Measurements from ENCODE around the gene ZP3. TPM values are rescaled to one million over a fixed set of nuclear protein-coding genes. Genes with fewer than 3 reads are reported as not detected.
A peak's percentile ranks its signal among the peaks of the same experiment; 100 is the strongest.
"Not testable (repeated sequence)": the region's sequence is repeated elsewhere in the genome, so short reads cannot be mapped to it uniquely, and the experiment has no call there.

ZP3 gene
- total RNA-seq, 1 experiment from 2014 or later, result 5.4 TPM

DNA sequence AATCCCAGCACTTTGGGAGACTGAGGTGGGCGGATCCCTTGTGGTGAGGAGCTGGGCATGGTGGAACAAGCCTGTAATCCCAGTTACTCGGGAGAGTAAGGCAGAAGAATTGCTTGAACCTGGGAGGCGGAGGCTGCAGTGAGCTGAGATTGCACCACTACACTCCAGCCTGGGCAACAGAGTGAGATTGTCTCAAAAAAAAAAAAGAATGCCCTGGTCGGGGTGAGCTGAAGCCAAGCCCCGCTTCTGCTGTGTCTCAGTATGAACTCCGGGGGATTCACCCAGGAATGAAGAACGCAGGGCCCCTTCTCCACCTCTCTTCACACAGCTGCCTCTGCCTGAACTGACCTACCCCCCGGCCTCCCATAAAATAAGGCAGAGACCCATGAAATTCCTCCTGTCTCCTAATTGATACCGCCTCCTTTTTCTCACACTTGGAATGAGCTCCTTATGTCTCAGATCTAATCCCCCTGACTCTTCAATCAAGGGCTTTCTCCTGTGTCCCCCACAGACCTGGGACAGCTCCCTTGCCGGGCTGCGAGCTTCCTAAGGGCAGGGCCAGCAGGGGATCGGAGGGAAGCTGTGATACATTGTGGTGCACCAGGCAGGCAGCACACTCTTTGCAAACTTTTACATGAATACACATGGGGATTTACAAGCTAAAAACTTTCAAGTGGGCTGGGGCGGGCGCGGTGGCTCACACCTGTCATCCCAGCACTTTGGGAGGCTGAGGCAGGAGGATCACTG lies 911 bp upstream of the ZP3 start:
- no TSS peak for BruUV-seq (replicated peaks)
- CTCF ChIA-PET, result interaction anchor here (0.6 kb wide), 1 partner anchor 689 kb away, joined by 5 read pairs; no protein-coding TSS in a partner anchor
- no peak overlapping the region for H3K4me3 Mint-ChIP-seq (ENCODE audit: low read depth, unreplicated experiment)
- H3K4me1 Mint-ChIP-seq (ENCODE audit: low read depth, unreplicated experiment), result peaks cover 29% of the 10 kb centered on the region
- intact Hi-C loops (cut with micrococcal nuclease; ENCODE audit: unreplicated experiment), result no loop called here
- H3K9me3 Mint-ChIP-seq (ENCODE audit: low read depth, unreplicated experiment), result no peaks in the 10 kb centered on the region
- TF ChIP-seq, protein P1, sequence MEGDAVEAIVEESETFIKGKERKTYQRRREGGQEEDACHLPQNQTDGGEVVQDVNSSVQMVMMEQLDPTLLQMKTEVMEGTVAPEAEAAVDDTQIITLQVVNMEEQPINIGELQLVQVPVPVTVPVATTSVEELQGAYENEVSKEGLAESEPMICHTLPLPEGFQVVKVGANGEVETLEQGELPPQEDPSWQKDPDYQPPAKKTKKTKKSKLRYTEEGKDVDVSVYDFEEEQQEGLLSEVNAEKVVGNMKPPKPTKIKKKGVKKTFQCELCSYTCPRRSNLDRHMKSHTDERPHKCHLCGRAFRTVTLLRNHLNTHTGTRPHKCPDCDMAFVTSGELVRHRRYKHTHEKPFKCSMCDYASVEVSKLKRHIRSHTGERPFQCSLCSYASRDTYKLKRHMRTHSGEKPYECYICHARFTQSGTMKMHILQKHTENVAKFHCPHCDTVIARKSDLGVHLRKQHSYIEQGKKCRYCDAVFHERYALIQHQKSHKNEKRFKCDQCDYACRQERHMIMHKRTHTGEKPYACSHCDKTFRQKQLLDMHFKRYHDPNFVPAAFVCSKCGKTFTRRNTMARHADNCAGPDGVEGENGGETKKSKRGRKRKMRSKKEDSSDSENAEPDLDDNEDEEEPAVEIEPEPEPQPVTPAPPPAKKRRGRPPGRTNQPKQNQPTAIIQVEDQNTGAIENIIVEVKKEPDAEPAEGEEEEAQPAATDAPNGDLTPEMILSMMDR (IDR thresholded peaks at IDR 0.05; ENCODE audit: unreplicated experiment), result no peak
- no peaks in the 10 kb centered on the region for H3K27me3 Mint-ChIP-seq (ENCODE audit: unreplicated experiment)
- H3K36me3 Mint-ChIP-seq (ENCODE audit: insufficient read depth, unreplicated experiment), result peaks cover 9% of the 10 kb centered on the region
- DNase-seq, result peak; percentile 65
- peak overlapping the region; percentile 62 for H3K27ac Mint-ChIP-seq (ENCODE audit: unreplicated experiment)

DNA sequence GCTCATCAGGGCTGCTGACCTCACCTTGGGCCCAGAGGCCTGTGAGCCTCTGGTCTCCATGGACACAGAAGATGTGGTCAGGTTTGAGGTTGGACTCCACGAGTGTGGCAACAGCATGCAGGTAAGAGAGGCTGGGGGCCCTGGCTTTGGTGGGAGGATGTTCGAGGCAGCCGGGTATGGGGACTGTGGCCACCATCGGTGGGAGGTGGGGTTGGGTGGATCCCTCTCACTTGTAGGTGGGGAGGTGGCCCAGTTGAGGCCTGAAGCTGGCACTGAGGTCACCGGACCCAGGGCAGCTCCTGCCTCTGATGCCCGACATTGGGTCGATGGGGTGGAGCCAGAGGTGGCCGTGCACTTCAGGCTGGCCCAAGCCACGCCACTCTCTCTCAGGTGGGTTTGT lies 406 bp downstream of the ZP3 start:
- TF ChIP-seq, protein P1 (IDR thresholded peaks at IDR 0.05; ENCODE audit: unreplicated experiment), result no peak
- Mint-ChIP-seq H3K36me3 (ENCODE audit: insufficient read depth, unreplicated experiment) (peaks cover 9% of the 10 kb centered on the region), H3K4me1 (ENCODE audit: low read depth, unreplicated experiment) (peaks cover 20% of the 10 kb centered on the region), H3K27ac (ENCODE audit: unreplicated experiment) (no peak overlapping the region), H3K4me3 (ENCODE audit: low read depth, unreplicated experiment) (no peak overlapping the region), H3K9me3 (ENCODE audit: low read depth, unreplicated experiment) (no peaks in the 10 kb centered on the region), H3K27me3 (ENCODE audit: unreplicated experiment) (no peaks in the 10 kb centered on the region)
- intact Hi-C loops (cut with micrococcal nuclease; ENCODE audit: unreplicated experiment), result no loop called here
- no TSS peak for BruUV-seq (replicated peaks)
- DNase-seq, result no peak
- CTCF ChIA-PET, result no interaction called here

DNA sequence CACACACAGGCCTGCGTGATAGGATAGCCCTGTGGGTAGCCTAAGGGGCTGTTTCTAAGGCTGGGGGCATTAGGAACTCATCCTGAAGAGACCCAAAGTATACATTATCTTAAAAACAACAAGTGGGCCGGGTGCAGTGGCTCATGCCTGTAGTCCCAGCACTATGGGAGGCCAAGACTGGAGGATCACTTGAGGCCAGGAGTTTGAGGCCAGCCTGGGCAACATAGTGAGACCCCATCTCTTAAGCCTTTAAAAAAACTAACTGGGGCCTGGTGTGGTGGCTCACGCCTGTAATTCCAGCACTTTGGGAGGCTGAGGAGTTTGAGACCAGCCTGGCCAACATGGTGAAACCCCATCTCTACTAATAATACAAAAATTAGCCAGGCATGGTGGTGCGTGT lies 808 bp downstream of the ZP3 start:
- H3K27ac Mint-ChIP-seq (ENCODE audit: unreplicated experiment); CTCF ChIA-PET; H3K27me3 Mint-ChIP-seq (ENCODE audit: unreplicated experiment); intact Hi-C loops (cut with micrococcal nuclease; ENCODE audit: unreplicated experiment); DNase-seq; BruUV-seq (replicated peaks); H3K4me3 Mint-ChIP-seq (ENCODE audit: low read depth, unreplicated experiment); H3K9me3 Mint-ChIP-seq (ENCODE audit: low read depth, unreplicated experiment): not testable (repeated sequence)
- Mint-ChIP-seq H3K4me1 (ENCODE audit: low read depth, unreplicated experiment) (peaks cover 20% of the 10 kb centered on the region), H3K36me3 (ENCODE audit: insufficient read depth, unreplicated experiment) (peaks cover 11% of the 10 kb centered on the region)

DNA sequence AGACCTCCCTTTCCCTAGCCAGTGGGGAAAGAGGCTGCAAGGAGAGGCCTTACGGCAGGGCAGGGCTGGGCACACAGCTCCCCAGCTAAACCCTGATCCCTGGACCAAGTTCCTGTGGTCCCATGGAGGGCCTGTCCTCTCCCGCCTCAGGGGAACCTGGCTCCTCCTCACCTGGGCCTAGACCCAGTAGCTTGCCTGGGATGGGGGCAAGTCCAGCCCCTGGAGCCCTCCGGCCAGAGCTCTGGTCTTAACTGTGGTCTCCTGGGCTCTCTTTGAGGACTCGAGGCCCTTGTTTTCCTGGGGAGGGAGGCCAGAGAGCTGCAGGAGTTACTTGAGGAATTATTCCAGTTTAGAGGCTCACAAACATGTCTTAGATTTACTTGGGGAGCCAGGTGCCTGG lies 1.5 kb downstream of the ZP3 start:
- no TSS peak for BruUV-seq (replicated peaks)
- CTCF ChIA-PET, result no interaction called here
- TF ChIP-seq, protein P1 (IDR thresholded peaks at IDR 0.05; ENCODE audit: unreplicated experiment), result no peak
- DNase-seq, result no peak
- peaks cover 20% of the 10 kb centered on the region for H3K4me1 Mint-ChIP-seq (ENCODE audit: low read depth, unreplicated experiment)
- H3K4me3 Mint-ChIP-seq (ENCODE audit: low read depth, unreplicated experiment), result no peak overlapping the region
- H3K27me3 Mint-ChIP-seq (ENCODE audit: unreplicated experiment), result no peaks in the 10 kb centered on the region
- no peak overlapping the region for H3K27ac Mint-ChIP-seq (ENCODE audit: unreplicated experiment)
- H3K36me3 Mint-ChIP-seq (ENCODE audit: insufficient read depth, unreplicated experiment), result peaks cover 11% of the 10 kb centered on the region
- no peaks in the 10 kb centered on the region for H3K9me3 Mint-ChIP-seq (ENCODE audit: low read depth, unreplicated experiment)
- intact Hi-C loops (cut with micrococcal nuclease; ENCODE audit: unreplicated experiment), result no loop called here

DNA sequence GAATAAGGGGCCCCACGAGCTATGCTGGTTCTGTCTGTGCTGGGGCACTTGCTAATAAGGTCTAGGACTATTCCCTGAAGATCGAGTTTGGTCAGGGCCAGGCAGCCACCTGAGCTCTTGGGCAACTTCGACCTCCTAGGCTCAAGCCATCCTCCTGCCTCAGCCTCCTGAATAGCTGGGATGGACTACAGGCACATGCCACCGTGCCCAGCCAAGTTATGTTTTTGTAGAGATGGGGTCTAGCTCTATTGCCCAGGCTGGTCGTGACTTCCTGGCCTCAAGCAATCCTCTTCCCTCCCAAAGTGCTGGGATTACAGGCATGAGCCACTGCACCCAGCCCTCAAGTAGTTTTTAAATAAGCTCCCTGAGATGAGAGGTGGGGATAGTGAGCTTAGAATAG lies 2.9 kb downstream of the ZP3 start:
- Mint-ChIP-seq H3K4me3 (ENCODE audit: low read depth, unreplicated experiment) (no peak overlapping the region), H3K27me3 (ENCODE audit: unreplicated experiment) (no peaks in the 10 kb centered on the region), H3K27ac (ENCODE audit: unreplicated experiment) (no peak overlapping the region), H3K4me1 (ENCODE audit: low read depth, unreplicated experiment) (peaks cover 17% of the 10 kb centered on the region), H3K9me3 (ENCODE audit: low read depth, unreplicated experiment) (no peaks in the 10 kb centered on the region), H3K36me3 (ENCODE audit: insufficient read depth, unreplicated experiment) (peaks cover 6% of the 10 kb centered on the region)
- intact Hi-C loops (cut with micrococcal nuclease; ENCODE audit: unreplicated experiment), result no loop called here
- CTCF ChIA-PET, result no interaction called here
- DNase-seq, result no peak
- TF ChIP-seq, protein P1 (IDR thresholded peaks at IDR 0.05; ENCODE audit: unreplicated experiment), result no peak
- BruUV-seq (replicated peaks), result no TSS peak

Data from Calu3 (cell line).